GM12878 (cell line): ENCODE results near the gene VIT. TPM values are rescaled to one million over a fixed set of nuclear protein-coding genes. Genes with fewer than 3 reads are reported as not detected.

ENCODE experiments used
- ATAC-seq: fragments of 200-7000 bp; cut with Tn5 transposase; 3 replicates; pipeline ENCODE4 v1.9.1; 2020; ENCODE audit warnings: mild to moderate bottlenecking, moderate library complexity
- BruUV-seq: library from RNA; stranded (reverse); fragments of 400-500 nt; replicated peaks from 2 replicates; lab custom pipeline; 2021; lab: Mats Ljungman, UMichigan
- CTCF ChIA-PET: fragments of 300-600 bp; sonication (Branson Sonifier 250); formaldehyde crosslinking; extraction: SDS; loops from one replicate; lab custom pipeline; 2021; ENCODE audit warnings: inconsistent platforms; lab: Yijun Ruan, JAX
- POLR2A ChIA-PET: fragments of 350-600 bp; formaldehyde crosslinking; extraction: SDS; loops from one replicate; lab custom pipeline; 2021; ENCODE audit warnings: inconsistent platforms; lab: Charles Lee
- RAD21 ChIA-PET: fragments of 300-600 bp; sonication (Branson Sonifier 250); formaldehyde crosslinking; loops from one replicate; lab custom pipeline; 2023; ENCODE audit warnings: antibody characterized with exemption; ENCODE audit not compliant: unreplicated experiment; lab: Charles Lee
- SMC1A ChIA-PET: fragments of 300-600 bp; sonication (Branson Sonifier 250); formaldehyde crosslinking; loops from one replicate; lab custom pipeline; 2023; ENCODE audit not compliant: unreplicated experiment, uncharacterized antibody; lab: Charles Lee
- DNase-seq: peaks from one replicate; pipeline ENCODE4 v3.0.0-alpha.2; 2011; ENCODE audit warnings: low read depth, low spot score
- FAIRE-seq: peaks from 3 replicates; lab custom pipeline; 2011; peaks lifted over from hg19 to GRCh38; lab: Jason Lieb, UNC
- H2AFZ ChIP-seq: 2 replicates; pipeline ENCODE4 v1.6.0; 2011; ENCODE audit warnings: low read depth, low read length, control low read depth; ENCODE audit not compliant: control insufficient read depth
- H3K27ac ChIP-seq: 2 replicates; pipeline ENCODE4 v1.5.1; 2011; ENCODE audit warnings: control low read depth; ENCODE audit not compliant: control insufficient read depth, insufficient read depth
- H3K27me3 ChIP-seq, 2 experiments: replicated peaks in 1 of 2; 2 replicates each; pipeline versions ENCODE4 v1.6.0 to v1.6.1; 2011; ENCODE audit warnings: low read length in 1 of 2; ENCODE audit not compliant: control insufficient read depth in 2 of 2, insufficient read depth in 2 of 2
- H3K36me3 ChIP-seq, 2 experiments: 2 replicates each; pipeline ENCODE4 v1.5.1; 2011; ENCODE audit warnings: low read length in 1 of 2; ENCODE audit not compliant: control insufficient read depth in 2 of 2, insufficient read depth in 2 of 2
- H3K4me1 ChIP-seq: 2 replicates; pipeline ENCODE4 v1.6.1; 2011; ENCODE audit warnings: mild to moderate bottlenecking, low read length, moderate library complexity, mixed read lengths; ENCODE audit not compliant: control insufficient read depth, insufficient read depth
- H3K4me2 ChIP-seq: 2 replicates; pipeline ENCODE4 v1.6.0; 2011; ENCODE audit warnings: control low read depth; ENCODE audit not compliant: control insufficient read depth, insufficient read depth
- H3K4me3 ChIP-seq: fragments of 200-600 bp; sonication (generic); 2 replicates; pipeline ENCODE4 v1.5.1; 2016
- H3K79me2 ChIP-seq: 2 replicates; pipeline ENCODE4 v1.6.0; 2011; ENCODE audit warnings: low read length; ENCODE audit not compliant: control insufficient read depth, insufficient read depth
- H3K9ac ChIP-seq: 2 replicates; pipeline ENCODE4 v1.8.0; 2011; ENCODE audit warnings: low read length, control low read depth, mixed read lengths; ENCODE audit not compliant: control insufficient read depth, insufficient read depth
- H3K9me3 ChIP-seq: replicated peaks from 3 replicates; pipeline ENCODE4 v1.5.1; 2011; ENCODE audit warnings: mild to moderate bottlenecking, low read length; ENCODE audit not compliant: control insufficient read depth, insufficient read depth
- H4K20me1 ChIP-seq: 2 replicates; pipeline ENCODE4 v1.6.0; 2011; ENCODE audit not compliant: control insufficient read depth, insufficient read depth
- CBX3 ChIP-seq: fragments of 200-600 bp; sonication (generic); IDR thresholded peaks from 2 replicates; pipeline ENCODE4 v1.6.1; 2016; ENCODE audit warnings: low read depth, borderline replicate concordance
- HCFC1 ChIP-seq: fragments of 150-350 bp; IDR thresholded peaks from 2 replicates; pipeline ENCODE4 v1.6.1; 2014; ENCODE audit warnings: low read length
- IKZF1 ChIP-seq: fragments of 450-650 bp; conservative IDR thresholded peaks from 2 replicates; pipeline ENCODE4 v1.6.1; 2017; ENCODE audit warnings: antibody characterized with exemption, mild to moderate bottlenecking
- JUNB ChIP-seq: IDR thresholded peaks from 2 replicates; pipeline ENCODE4 v1.6.1; 2016; ENCODE audit warnings: antibody characterized with exemption, mild to moderate bottlenecking
- MYC ChIP-seq: IDR thresholded peaks from 2 replicates; pipeline ENCODE4 v1.6.1; 2011; ENCODE audit warnings: mild to moderate bottlenecking, low read length, moderate library complexity, inconsistent platforms; ENCODE audit not compliant: insufficient read depth, insufficient replicate concordance, insufficient read length, severe bottlenecking
- NFYB ChIP-seq: IDR thresholded peaks from 2 replicates; pipeline ENCODE4 v1.6.1; 2011; ENCODE audit warnings: low read depth, mild to moderate bottlenecking, low read length, improper control_type of control experiment, moderate library complexity; ENCODE audit not compliant: insufficient read depth
- POLR2AphosphoS2 ChIP-seq: IDR thresholded peaks from 2 replicates; pipeline ENCODE4 v1.6.1; 2011; ENCODE audit warnings: low read depth, mild to moderate bottlenecking, low read length, improper control_type of control experiment, moderate library complexity
- RB1 ChIP-seq: fragments of 450-650 bp; formaldehyde crosslinking; IDR thresholded peaks from 2 replicates; pipeline ENCODE4 v1.6.1; 2017; ENCODE audit warnings: mild to moderate bottlenecking, borderline replicate concordance
- SIN3A ChIP-seq: IDR thresholded peaks from 2 replicates; pipeline ENCODE4 v1.6.1; 2012; ENCODE audit warnings: low read depth, low read length, improper control_type of control experiment
- TBL1XR1 ChIP-seq: IDR thresholded peaks from 2 replicates; pipeline ENCODE4 v1.6.1; 2012; ENCODE audit warnings: low read depth, low read length, improper control_type of control experiment
- WGBS: methylation state at CpG from one replicate; pipeline ENCODE4 v1.1.6; 2016; ENCODE audit warnings: low lambda C conversion rate; ENCODE audit not compliant: insufficient replicate concordance, insufficient coverage; ENCODE audit errors: missing lambda C conversion rate; 5-methylcytosine and 5-hydroxymethylcytosine counted together
- in situ Hi-C: fragments of 300-500 bp; cut with MboI; formaldehyde crosslinking; loops from 9 replicates; pipeline ENCODE4 v1.14.3; 2018; ENCODE audit warnings: mixed read lengths
- intact Hi-C: fragments of 100-400 bp; cut with micrococcal nuclease; formaldehyde crosslinking; loops from one replicate; pipeline ENCODE4 v1.14.2; 2022; ENCODE audit not compliant: unreplicated experiment
- polyA plus RNA-seq, 11 experiments: library from polyadenylated mRNA; depleted of rRNA in 4 of 11; unstranded in 6 of 11; stranded (reverse) in 5 of 11; fragments of >200 nt; fragmentation: Nextera tagmentation in 4 of 11; fragmentation: Illumina TruSeq in 1 of 11; extraction: Ambion mirVana in 4 of 11; extraction: Trizol in 1 of 11; gene quantifications; 1 replicate in 1 of 11; 2 replicates in 10 of 11; pipeline versions ENCODE4 v1.2.1 to v1.2.3, GENCODE V29; 2011 to 2016; ENCODE audit warnings: inconsistent platforms in 2 of 11, missing spikeins in 2 of 11, low read depth in 1 of 11
- total RNA-seq, 4 experiments: library from RNA; depleted of rRNA in 3 of 4; stranded (reverse); fragments of >200 nt in 3 of 4; fragmentation: Illumina TruSeq in 1 of 4; extraction: Trizol in 1 of 4; gene quantifications; 2 replicates each; pipeline versions ENCODE4 v1.2.1 to v1.2.3, GENCODE V29; 2013 to 2021

The VIT gene
- total and polyA plus RNA-seq, 10 of the 15 experiments (the other 5 are each of a cell fraction or from before 2014, with no cell fraction given) = 0.05 to 0.14 TPM; not detected in 8

DNA sequence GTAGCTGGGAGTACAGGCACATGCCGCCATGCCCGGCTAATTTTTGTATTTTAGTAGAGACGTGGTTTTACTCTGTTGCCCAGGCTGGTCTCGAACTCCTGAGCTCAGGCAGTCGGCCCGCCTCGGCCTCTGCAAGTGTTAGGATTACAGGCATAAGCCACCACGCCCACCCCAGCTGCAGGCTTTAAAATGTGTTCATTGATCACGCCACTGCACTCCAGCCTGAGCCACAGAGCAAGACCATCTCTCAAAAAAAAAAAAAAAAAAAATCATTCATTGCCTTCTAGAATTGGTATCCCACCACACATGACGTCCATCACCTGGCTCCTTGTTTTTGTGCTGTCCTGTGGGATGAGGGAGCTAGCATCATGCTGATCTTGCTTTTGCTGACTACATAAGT is 127.4 kb downstream of the VIT start:
- H3K27me3 ChIP-seq = no peaks in the 10 kb centered on the region
- FAIRE-seq (no peak), ATAC-seq (no peak), DNase-seq (no peak)
- H3K9ac ChIP-seq = no peak overlapping the region
- H3K4me2 ChIP-seq = no peak overlapping the region
- no peak overlapping the region for H3K4me3 ChIP-seq
- no peaks in the 10 kb centered on the region for H3K79me2 ChIP-seq
- ChIA-PET POLR2A (no interaction called here), SMC1A (interaction anchor here (0.6 to 0.8 kb wide), 2 partner anchors 17 to 158 kb away, joined by 3 to 4 read pairs; no protein-coding TSS in a partner anchor), RAD21 (interaction anchor here (0.6 kb wide), 1 partner anchor 95 kb away, joined by 3 read pairs; no protein-coding TSS in a partner anchor), CTCF (no interaction called here)
- in situ Hi-C loops = no loop called here
- H3K4me1 ChIP-seq = no peaks in the 10 kb centered on the region
- H3K27ac ChIP-seq = no peak overlapping the region
- 45% methylated on average over 10 of the region's 10 CpGs for WGBS
- BruUV-seq = no TSS peak
- intact Hi-C loops = no loop called here
- H3K36me3 ChIP-seq = no peaks in the 10 kb centered on the region
- H4K20me1 ChIP-seq = no peaks in the 10 kb centered on the region
- H3K9me3 ChIP-seq = no peaks in the 10 kb centered on the region
- no peak overlapping the region for H2AFZ ChIP-seq
- TF ChIP-seq CBX3 = no peak
- no peak for TF ChIP-seq HCFC1
- TF ChIP-seq IKZF1 = no peak
- TF ChIP-seq SIN3A = no peak
- TF ChIP-seq JUNB = no peak
- TF ChIP-seq POLR2AphosphoS2 = no peak
- TF ChIP-seq NFYB = no peak
- TF ChIP-seq MYC = no peak
- TF ChIP-seq RB1 = no peak
- no peak for TF ChIP-seq TBL1XR1
